Cerebellar cortex (tissue), 1 donor: ENCODE results near the gene RING1.

Experiments
- DNase-seq: peaks from one replicate; pipeline ENCODE4 v3.0.0-alpha.2; 2015; ENCODE audit warnings: low spot score

The RING1 gene

DNA sequence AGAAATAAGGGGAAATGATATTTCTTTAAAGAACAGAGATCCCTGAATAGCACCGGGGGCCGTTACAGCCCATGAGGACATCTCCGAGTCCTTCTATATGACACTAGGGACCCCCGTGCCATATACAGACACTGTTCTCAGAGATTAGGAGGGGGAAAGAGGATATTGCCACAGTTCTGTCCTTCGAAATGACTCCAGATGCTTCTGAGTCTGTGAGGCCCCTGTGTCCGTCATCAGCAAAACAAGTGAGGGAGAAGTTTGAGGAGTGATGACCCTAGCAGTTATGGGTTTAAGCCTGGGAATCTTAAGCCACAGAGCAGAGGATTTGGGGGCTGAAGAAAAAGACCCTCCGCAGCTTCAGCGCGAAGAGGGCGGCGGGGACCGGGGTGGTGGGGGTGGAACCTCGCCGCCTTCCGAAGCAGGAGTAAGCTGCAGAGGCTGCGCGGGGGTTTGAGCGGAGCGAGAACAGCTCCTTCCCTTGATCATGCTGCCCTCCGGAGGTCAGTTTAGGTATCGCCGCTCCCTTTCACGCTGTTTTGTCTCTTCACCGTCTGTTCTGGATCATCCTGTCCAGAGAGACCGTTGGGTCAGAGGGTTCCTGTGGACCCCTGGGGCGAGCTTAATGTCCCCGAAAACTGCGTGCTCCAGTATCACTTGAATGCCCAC, 39.8 kb downstream of the RING1 start:
- DNase-seq: peak; percentile 92

DNA sequence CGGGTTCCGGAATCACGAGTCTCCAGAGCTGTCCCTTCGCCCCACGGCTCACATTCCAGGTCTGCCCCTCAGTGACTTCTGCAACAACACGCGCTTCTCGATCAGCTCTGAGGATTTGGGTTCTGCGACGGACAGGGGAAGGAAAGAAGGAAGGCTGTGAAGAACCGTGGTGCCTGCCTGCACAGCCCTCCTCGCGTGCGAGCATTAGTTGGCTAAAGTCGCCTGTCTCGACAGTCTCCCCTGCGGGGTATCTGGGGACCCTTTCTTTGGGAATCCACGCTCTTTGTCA, 40.3 kb downstream of the RING1 start:
- no peak for DNase-seq

DNA sequence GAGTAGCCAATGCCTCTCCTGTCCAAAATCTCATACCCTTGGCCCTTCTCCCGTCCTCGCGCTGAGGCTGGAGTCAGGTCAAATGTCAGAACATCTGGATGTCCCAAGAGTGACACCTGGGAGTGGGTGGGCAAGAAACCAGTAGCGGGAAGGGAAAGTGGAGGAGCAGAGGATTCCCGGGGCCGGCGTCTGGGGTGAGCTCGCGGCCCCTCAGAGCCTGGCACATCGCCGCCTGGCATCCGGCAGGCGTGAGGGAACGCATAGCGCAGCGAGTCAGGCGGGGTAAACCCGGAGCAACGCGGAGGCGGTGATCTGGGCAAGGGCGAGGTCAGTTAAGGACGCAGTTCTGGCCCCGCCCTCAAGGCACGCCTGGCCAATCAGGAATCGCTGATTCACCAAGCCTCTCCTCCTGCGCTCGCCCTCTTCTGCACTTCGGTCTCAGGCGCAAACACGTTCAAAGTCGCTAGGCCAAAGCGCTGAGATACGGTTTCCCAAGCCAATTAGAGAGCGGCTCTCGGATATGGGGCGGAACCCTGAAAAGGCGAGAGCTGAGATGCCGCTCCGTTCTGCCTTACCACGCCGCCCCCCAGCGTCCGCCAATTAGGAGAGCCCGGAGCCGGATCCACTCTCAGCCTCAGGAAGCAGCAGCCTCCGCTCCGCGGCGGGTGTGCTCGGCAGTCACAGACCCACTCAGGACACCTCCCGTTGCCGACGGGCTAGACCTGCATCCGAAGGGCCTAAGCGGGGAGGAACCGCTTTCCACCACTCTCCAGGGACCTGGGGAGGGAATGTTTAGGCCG, 40.8 kb downstream of the RING1 start:
- peak; percentile 100 for DNase-seq

DNA sequence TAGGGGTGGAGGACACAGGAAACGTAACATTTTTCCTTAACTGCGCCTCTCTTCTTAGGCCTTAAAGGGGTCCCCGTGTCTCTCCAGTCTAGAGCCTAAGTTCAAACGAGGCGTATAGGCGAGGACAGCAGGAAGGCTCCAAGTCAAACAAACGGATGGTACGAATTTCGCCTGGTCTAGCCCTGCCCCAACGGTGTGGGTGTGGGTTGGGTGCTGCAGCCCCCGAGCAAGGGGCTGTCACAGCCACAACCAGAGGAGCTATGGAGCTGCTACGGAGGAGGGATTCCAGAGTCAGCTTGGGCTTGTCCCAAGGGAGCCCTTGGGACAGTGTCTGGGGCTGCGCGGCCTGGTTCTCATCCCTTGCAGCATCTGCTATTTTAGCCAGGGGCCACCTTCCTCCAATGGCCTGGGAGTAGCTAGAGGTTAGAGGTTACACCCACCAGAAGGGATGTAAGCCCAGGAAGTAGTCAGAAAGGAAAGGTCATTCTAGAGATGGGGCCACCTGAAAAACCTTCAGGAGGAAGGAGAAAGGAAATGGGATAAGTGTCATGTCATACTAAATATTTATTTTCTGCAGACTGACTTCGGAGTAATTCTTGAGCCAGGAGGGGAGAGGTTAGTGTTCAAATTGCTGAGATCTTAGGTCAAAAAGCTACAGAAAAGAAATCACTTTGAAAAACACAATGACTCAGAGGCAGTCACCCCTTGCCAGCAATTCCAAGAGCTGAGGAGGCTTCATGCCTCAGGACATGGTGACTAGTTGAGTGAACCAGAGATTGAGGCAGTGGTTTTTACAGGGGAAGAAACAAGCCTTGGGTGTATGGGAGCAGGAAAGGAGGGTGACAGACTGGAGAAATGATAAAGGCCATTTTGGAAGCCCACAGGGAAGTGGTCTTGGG, 41.7 kb downstream of the RING1 start:
- no peak for DNase-seq

DNA sequence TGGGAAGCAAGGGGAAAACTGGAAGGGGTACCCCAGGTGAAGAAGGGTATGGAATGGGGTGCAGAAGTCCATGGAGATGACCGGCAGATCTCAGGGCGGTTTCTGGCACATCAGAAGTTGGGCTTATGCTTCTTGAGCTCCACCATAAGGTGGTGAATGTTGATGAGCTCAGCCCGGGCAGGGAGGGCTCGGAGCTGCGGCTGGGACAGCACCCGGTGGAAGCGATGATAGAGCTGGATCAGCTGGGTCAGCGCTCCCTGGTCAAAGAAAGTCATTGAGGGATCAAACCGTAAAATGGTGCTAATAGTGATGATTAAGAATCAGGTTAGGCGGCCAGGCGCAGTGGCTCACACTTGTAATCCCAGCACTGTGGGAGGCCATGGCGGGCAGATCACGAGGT, 42.4 kb downstream of the RING1 start:
- DNase-seq: no peak

DNA sequence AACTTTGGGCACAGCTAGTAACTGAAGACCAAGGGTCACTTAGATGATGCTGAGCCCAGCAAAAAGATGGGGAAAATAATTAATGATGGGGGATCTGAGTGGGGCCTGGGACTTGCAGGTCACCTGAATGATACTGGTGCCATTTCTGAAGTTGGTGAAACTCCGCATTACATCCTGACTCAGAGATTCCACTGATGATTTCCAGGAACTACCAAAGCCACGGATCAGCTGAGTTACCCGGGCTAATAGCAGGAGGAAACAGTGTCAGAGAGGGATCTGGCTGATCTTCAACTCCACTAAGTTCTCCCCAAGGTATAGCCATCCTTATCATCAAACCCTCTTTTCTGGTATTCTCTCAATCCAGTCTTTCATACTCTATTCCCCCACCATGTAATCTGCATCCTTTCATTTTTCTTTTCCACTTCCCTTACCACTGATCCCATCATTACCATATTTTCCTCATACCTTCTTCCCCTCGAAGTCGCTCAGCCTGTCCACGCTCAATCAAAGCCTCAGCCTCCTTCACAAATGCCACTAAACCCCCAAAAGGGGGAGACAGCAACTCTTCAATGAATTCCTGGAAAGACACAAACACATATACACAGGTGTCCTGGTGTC, 43.2 kb downstream of the RING1 start:
- DNase-seq: no peak

DNA sequence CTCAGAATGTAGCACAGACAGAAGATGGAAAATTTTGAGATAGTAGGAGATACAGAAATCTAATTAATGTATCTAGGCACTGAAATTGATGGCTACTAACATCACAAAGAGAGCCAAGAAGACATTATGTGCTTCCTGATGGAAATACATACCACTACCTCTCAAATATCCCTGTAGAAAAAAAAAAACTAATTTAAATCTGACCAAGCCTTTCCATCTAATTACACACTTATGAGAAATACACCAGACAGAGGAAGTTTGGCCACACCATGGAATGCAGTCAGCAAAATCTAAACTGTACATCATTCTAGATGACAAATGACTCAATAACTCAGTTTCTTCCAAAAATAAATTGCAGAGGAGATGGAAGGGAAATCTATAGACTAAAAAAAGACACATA, 44.5 kb downstream of the RING1 start:
- no peak for DNase-seq

DNA sequence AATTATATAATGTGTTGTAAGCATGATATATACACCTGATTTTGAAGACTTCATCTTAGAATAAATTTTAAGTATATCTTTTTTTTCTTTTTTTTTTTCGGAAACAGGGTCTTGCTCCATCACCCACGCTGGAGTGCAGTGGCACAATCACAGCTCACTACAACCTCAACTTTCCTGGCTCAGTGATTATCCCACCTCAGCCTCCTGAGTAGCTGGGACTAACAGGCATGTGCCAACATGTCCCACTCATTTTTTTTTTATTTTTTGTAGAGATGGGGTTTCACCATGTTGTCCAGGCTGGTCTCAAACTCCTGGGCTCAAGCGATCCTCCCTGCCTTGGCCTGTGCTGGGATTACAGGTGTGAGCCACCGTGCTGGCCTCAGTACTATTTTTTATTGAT, 46.3 kb downstream of the RING1 start:
- no peak for DNase-seq

DNA sequence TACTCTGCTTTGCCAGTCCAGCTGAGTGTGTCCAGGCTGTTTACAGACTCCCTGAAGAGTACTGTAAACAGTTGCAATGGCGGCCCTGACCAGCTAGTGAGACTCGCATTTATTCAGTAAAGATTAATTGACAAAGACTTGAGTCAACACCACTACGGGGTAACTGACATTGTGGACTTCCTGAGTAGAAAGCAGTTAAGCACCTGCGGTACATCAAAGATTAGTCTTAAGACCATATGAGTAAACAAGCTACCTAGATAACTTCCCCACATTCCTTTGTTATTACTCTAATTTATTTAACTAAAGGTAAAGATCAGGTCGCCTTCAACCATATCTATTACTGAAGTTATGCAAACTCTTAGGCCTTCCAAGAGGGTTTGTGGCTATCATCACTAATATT, 50.7 kb downstream of the RING1 start:
- no peak for DNase-seq
